Progenitor cell of endocrine pancreas (in vitro differentiated cells): Measurements from ENCODE around the gene KIF5B. TPM values are rescaled to one million over a fixed set of nuclear protein-coding genes. Genes with fewer than 3 reads are reported as not detected.
"Not testable (repeated sequence)": the region's sequence is repeated elsewhere in the genome, so short reads cannot be mapped to it uniquely, and the experiment has no call there.

Experiments used
- DNase-seq: peaks from one replicate; pipeline ENCODE4 v3.0.0; 2021; ENCODE audit warnings: low spot score; ENCODE audit not compliant: unreplicated experiment
- H3K27ac Mint-ChIP-seq: 2 replicates; pipeline ENCODE4 v1.8.0; 2021; ENCODE audit warnings: mild to moderate bottlenecking, moderate library complexity, mixed read lengths
- H3K27me3 Mint-ChIP-seq: 2 replicates; pipeline ENCODE4 v1.8.0; 2021; ENCODE audit warnings: mixed read lengths
- H3K36me3 Mint-ChIP-seq: 2 replicates; pipeline ENCODE4 v1.8.0; 2022; ENCODE audit warnings: mixed read lengths; ENCODE audit not compliant: insufficient read depth
- H3K4me1 Mint-ChIP-seq: 2 replicates; pipeline ENCODE4 v1.8.0; 2021; ENCODE audit warnings: low read depth, mixed read lengths
- H3K4me3 Mint-ChIP-seq: 2 replicates; pipeline ENCODE4 v1.8.0; 2021; ENCODE audit warnings: low read depth, mild to moderate bottlenecking, moderate library complexity, mixed read lengths
- H3K9me3 Mint-ChIP-seq: 2 replicates; pipeline ENCODE4 v1.8.0; 2021; ENCODE audit warnings: low read depth, mixed read lengths
- CTCF ChIP-seq: fragments of 200-600 bp; sonication (generic); IDR thresholded peaks from one replicate; pipeline ENCODE4 v1.5.0; 2021; ENCODE audit warnings: antibody characterized with exemption, mild to moderate bottlenecking; ENCODE audit not compliant: unreplicated experiment
- total RNA-seq: library from RNA; stranded (reverse); gene quantifications from 2 replicates; pipeline ENCODE4 v1.2.1, GENCODE V29; 2021

Gene KIF5B
- total RNA-seq, 1 donor from 2014 or later, result 111 TPM

DNA sequence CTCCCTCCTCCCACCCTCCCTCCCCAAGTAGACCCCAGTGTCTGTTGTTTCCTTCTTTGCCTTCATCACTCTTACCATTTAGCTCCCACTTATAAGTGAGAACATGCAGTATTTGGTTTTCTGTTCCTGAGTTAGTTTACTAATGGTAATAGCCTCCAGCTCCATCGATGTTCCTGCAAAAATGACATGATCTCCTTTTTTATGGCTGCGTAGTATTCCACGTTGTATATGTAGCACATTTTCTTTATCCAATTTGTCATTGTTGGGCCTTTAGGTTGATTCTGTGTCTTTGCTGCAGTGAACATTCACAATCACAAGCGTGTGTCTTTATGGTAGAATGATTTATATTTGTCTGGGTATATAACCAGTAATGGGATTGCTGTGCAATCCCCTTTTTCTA, 75.8 kb downstream of the KIF5B start:
- H3K9me3 Mint-ChIP-seq, result peaks cover 6% of the 10 kb centered on the region
- no peak overlapping the region for H3K27ac Mint-ChIP-seq
- peaks cover 9% of the 10 kb centered on the region for H3K36me3 Mint-ChIP-seq
- no peaks in the 10 kb centered on the region for H3K27me3 Mint-ChIP-seq
- peaks cover 1% of the 10 kb centered on the region for H3K4me1 Mint-ChIP-seq
- no peak overlapping the region for H3K4me3 Mint-ChIP-seq
- no peak for DNase-seq
- no peak for TF ChIP-seq CTCF

- H3K4me3 Mint-ChIP-seq, DNase-seq, H3K36me3 Mint-ChIP-seq, H3K9me3 Mint-ChIP-seq, H3K27ac Mint-ChIP-seq, H3K27me3 Mint-ChIP-seq, H3K4me1 Mint-ChIP-seq: not testable (repeated sequence)
These were observed 77.2 kb downstream of the KIF5B start for GRCh38 chr10:31979071-31979470.

- H3K4me1 Mint-ChIP-seq, result peaks cover 8% of the 10 kb centered on the region
- H3K4me3 Mint-ChIP-seq, result no peak overlapping the region
- H3K27ac Mint-ChIP-seq, result no peak overlapping the region
- H3K36me3 Mint-ChIP-seq, result peaks cover 9% of the 10 kb centered on the region
- no peak for DNase-seq
- no peaks in the 10 kb centered on the region for H3K27me3 Mint-ChIP-seq
- peaks cover 6% of the 10 kb centered on the region for H3K9me3 Mint-ChIP-seq
- TF ChIP-seq CTCF, result no peak
These were observed 78.1 kb downstream of the KIF5B start for GRCh38 chr10:31978156-31978483.

DNA sequence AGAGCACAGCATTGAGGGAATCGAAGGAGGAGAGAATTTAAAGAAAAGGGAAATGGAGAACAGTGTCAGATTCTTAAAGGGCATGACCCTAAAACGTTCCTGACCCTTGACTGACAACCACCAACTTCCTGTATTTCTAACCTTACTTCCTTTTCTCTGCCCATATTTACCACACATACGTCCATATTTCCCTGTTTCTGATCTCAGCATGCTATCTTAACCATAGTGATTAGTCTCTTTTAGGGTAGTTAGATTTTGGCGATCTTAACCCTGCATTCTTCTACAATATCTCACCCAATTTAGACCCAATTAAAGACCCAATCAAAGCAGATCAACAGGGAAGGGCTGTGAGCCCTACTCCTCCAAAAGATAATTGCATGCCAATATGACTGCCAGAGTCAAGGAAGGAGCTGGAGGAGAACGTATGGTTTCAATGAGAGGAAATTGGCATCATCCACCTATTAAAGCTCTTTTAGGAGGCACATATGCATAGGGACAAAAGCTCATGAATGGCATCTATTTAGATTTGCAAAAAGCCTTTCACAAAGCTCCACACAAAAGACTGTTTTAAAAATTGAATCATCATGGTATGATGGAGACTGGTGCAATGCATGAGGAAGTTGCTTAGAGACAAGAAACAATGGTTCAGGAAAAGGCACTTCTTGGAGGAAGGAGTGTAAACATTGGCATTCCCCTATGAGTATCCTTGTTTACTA, 78.6 kb downstream of the KIF5B start:
- H3K9me3 Mint-ChIP-seq, result peaks cover 6% of the 10 kb centered on the region
- no peak overlapping the region for H3K4me3 Mint-ChIP-seq
- peaks cover 11% of the 10 kb centered on the region for H3K4me1 Mint-ChIP-seq
- DNase-seq, result no peak
- TF ChIP-seq CTCF, result no peak
- H3K36me3 Mint-ChIP-seq, result peaks cover 9% of the 10 kb centered on the region
- H3K27me3 Mint-ChIP-seq, result no peaks in the 10 kb centered on the region
- no peak overlapping the region for H3K27ac Mint-ChIP-seq

DNA sequence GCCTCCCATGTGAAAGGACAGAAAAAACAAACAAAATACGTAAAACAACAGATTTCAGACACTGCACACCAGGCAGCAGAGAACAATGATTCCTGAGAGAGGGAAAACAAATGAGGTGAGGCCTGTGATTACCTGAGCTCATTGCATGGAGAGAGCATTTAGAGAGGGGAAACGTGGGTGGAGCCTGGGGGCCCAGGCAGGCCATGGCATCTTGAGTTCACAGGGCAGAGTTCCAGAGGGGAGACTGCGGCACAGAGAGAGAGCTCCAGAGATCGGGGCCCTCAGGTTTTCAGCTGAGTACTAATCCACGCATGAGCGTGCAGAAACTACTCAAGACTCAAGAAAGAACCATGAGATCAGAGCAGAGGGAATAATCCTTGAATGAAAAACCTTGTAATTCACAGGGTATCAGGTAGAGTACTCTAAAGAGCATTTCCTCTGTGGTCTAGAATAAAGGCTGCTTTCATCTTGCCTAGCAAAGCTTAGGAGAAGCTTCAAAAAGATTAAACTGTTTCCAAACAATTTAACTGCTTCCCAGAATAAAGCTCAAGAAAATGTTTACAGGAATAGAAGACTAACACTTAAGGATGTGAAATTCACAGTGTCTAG, 81.0 kb downstream of the KIF5B start:
- no peak for DNase-seq
- Mint-ChIP-seq H3K36me3 (peaks cover 6% of the 10 kb centered on the region), H3K4me1 (peaks cover 16% of the 10 kb centered on the region), H3K4me3 (no peak overlapping the region), H3K27me3 (no peaks in the 10 kb centered on the region), H3K9me3 (peaks cover 6% of the 10 kb centered on the region), H3K27ac (peak overlapping the region; percentile 1)
- TF ChIP-seq CTCF, result no peak
